Brain microvascular endothelial cell (primary cell): ENCODE measurements around the gene DHRS7C.

Experiments
- DNase-seq: peaks from one replicate; pipeline ENCODE4 v3.0.0-alpha.2; 2020
- H3K27ac ChIP-seq: fragments of 250-450 bp; sonication (Bioruptor Pico); 2 replicates; pipeline ENCODE4 v1.5.1; 2020; ENCODE audit warnings: mild to moderate bottlenecking, moderate library complexity
- H3K27me3 ChIP-seq: fragments of 250-450 bp; sonication (Bioruptor Pico); replicated peaks from 2 replicates; pipeline ENCODE4 v1.5.1; 2020; ENCODE audit warnings: mild to moderate bottlenecking
- H3K36me3 ChIP-seq: fragments of 250-450 bp; sonication (Bioruptor Pico); replicated peaks from 2 replicates; pipeline ENCODE4 v1.5.1; 2020; ENCODE audit warnings: mild to moderate bottlenecking
- H3K4me3 ChIP-seq: 2 replicates; pipeline ENCODE4 v1.5.1; 2011; ENCODE audit warnings: low read depth, mild to moderate bottlenecking, control low read depth, low read length, moderate library complexity
- in situ Hi-C: cut with HindIII; loops from 2 replicates; pipeline ENCODE4 v1.10.0; 2017; ENCODE audit warnings: low sequenced_read_pairs, low pct_ligation_motif_present
- TF ChIP-seq, protein P1 (sequence below): IDR thresholded peaks from 2 replicates; pipeline ENCODE4 v1.5.1; 2011; ENCODE audit warnings: low read depth, mild to moderate bottlenecking, moderate library complexity, low read length, control low read depth, inconsistent platforms; ENCODE audit errors: missing control alignments

DHRS7C gene

DNA sequence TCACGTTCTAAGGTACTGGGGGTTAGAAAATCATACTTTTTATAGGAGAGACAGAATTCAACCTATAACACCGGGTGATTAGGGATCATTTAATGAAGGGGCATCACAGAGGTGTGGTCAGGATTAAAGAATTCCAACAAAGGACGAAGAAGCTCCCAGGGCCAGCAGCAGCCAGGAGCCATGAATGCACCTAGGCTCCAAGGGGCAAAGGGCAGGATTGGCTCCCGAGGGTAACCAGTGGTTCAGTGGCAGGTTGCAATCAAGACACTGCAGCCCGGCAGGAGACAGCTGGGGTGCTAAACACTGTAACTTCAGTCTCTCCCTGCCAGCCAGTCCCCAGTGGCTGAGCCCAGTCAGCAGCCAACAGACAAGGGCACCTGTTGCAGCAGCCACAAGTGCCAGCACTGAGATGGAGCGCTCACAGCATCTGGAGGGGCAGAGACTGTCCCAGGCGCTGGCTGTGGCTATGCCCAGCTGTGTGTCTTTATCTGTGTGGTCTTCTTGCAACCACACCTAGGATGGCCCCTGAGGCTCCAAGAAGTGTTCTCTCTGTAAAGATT, 23.9 kb downstream of the DHRS7C start:
- H3K27ac ChIP-seq: no peak overlapping the region
- no peaks in the 10 kb centered on the region for H3K27me3 ChIP-seq
- in situ Hi-C loops: no loop called here
- no peak overlapping the region for H3K4me3 ChIP-seq
- no peak for DNase-seq
- no peaks in the 10 kb centered on the region for H3K36me3 ChIP-seq
- TF ChIP-seq, protein P1, sequence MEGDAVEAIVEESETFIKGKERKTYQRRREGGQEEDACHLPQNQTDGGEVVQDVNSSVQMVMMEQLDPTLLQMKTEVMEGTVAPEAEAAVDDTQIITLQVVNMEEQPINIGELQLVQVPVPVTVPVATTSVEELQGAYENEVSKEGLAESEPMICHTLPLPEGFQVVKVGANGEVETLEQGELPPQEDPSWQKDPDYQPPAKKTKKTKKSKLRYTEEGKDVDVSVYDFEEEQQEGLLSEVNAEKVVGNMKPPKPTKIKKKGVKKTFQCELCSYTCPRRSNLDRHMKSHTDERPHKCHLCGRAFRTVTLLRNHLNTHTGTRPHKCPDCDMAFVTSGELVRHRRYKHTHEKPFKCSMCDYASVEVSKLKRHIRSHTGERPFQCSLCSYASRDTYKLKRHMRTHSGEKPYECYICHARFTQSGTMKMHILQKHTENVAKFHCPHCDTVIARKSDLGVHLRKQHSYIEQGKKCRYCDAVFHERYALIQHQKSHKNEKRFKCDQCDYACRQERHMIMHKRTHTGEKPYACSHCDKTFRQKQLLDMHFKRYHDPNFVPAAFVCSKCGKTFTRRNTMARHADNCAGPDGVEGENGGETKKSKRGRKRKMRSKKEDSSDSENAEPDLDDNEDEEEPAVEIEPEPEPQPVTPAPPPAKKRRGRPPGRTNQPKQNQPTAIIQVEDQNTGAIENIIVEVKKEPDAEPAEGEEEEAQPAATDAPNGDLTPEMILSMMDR: no peak

DNA sequence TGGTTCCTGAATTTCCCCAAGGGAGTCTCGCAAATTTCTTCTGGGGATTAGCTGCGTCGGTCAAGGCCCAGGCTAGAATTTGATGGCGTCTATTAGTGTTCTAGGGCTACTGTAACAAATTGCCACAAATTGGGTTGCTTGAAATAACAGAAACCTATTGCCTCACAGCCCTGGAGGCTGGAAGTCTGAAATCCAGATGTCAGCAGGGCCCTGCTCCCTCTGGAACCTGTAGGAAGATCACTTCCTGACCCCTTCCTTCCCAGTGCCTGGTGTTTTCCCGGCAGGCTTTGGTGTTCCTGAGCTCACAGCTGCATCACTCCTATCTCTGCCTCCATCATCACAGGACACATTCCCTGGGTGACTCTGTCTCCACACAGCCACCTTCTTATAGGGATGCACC, 24.4 kb downstream of the DHRS7C start:
- Histone ChIP-seq H3K27me3 (no peaks in the 10 kb centered on the region), H3K36me3 (no peaks in the 10 kb centered on the region), H3K4me3 (no peak overlapping the region), H3K27ac (no peak overlapping the region)
- in situ Hi-C loops: no loop called here
- TF ChIP-seq, protein P1: no peak
- no peak for DNase-seq

- Histone ChIP-seq H3K27ac (no peak overlapping the region), H3K36me3 (no peaks in the 10 kb centered on the region), H3K4me3 (no peak overlapping the region), H3K27me3 (no peaks in the 10 kb centered on the region)
- in situ Hi-C loops: no loop called here
- no peak for DNase-seq
- TF ChIP-seq, protein P1: no peak
These were observed 26.1 kb downstream of the DHRS7C start for GRCh38 chr17:9765322-9765721.

GRCh38 chr17:9763643-9764042, 27.7 kb downstream of the DHRS7C start:
- no peaks in the 10 kb centered on the region for H3K36me3 ChIP-seq
- DNase-seq: no peak
- in situ Hi-C loops: no loop called here
- no peak overlapping the region for H3K27ac ChIP-seq
- TF ChIP-seq, protein P1: no peak
- H3K27me3 ChIP-seq: no peaks in the 10 kb centered on the region
- H3K4me3 ChIP-seq: no peak overlapping the region

- H3K36me3 ChIP-seq: no peaks in the 10 kb centered on the region
- H3K27ac ChIP-seq: no peak overlapping the region
- TF ChIP-seq, protein P1: no peak
- no peak overlapping the region for H3K4me3 ChIP-seq
- in situ Hi-C loops: no loop called here
- no peak for DNase-seq
- H3K27me3 ChIP-seq: no peaks in the 10 kb centered on the region
These were observed 31.1 kb downstream of the DHRS7C start for GRCh38 chr17:9760266-9760665.

GRCh38 chr17:9755083-9755482, 36.3 kb downstream of the DHRS7C start:
- in situ Hi-C loops: no loop called here
- H3K27ac ChIP-seq: no peak overlapping the region
- TF ChIP-seq, protein P1: no peak
- no peak for DNase-seq
- no peaks in the 10 kb centered on the region for H3K36me3 ChIP-seq
- no peaks in the 10 kb centered on the region for H3K27me3 ChIP-seq
- H3K4me3 ChIP-seq: no peak overlapping the region
